Measurements from ENCODE around the gene CPAMD8.

The CPAMD8 gene

GRCh38 chr19:16874250-16874977 is 152.2 kb downstream of the CPAMD8 start:
- H3K4me3 ChIP-seq (ENCODE audit: low read length) = no peak overlapping the region
- no peak for TF ChIP-seq ZNF274 (IDR thresholded peaks at IDR 0.05; ENCODE audit: low read depth, low read length)

- no peak for TF ChIP-seq ZNF274 (IDR thresholded peaks at IDR 0.05; ENCODE audit: low read depth, low read length)
- no peak overlapping the region for H3K4me3 ChIP-seq (ENCODE audit: low read length)
These were observed 153.0 kb downstream of the CPAMD8 start for GRCh38 chr19:16873594-16873993.

- H3K4me3 ChIP-seq (ENCODE audit: low read length) = no peak overlapping the region
- TF ChIP-seq ZNF274 (IDR thresholded peaks at IDR 0.05; ENCODE audit: low read depth, low read length) = no peak
These were observed 153.9 kb downstream of the CPAMD8 start for GRCh38 chr19:16872728-16873127.

GRCh38 chr19:16871871-16872270 is 154.7 kb downstream of the CPAMD8 start:
- no peak overlapping the region for H3K4me3 ChIP-seq (ENCODE audit: low read length)
- no peak for TF ChIP-seq ZNF274 (IDR thresholded peaks at IDR 0.05; ENCODE audit: low read depth, low read length)

GRCh38 chr19:16869331-16869972 is 157.2 kb downstream of the CPAMD8 start:
- no peak overlapping the region for H3K4me3 ChIP-seq (ENCODE audit: low read length)

GRCh38 chr19:16868423-16869130 is 158.0 kb downstream of the CPAMD8 start:
- H3K4me3 ChIP-seq (ENCODE audit: low read length) = no peak overlapping the region
- TF ChIP-seq ZNF274 (IDR thresholded peaks at IDR 0.05; ENCODE audit: low read depth, low read length) = no peak

More at GRCh38 chr19:16869331-16869972, 157.2 kb downstream of the CPAMD8 start:
- no peak for TF ChIP-seq ZNF274 (IDR thresholded peaks at IDR 0.05; ENCODE audit: low read depth, low read length)

GRCh38 chr19:16867211-16867610 is 159.4 kb downstream of the CPAMD8 start:
- no peak overlapping the region for H3K4me3 ChIP-seq (ENCODE audit: low read length)
- no peak for TF ChIP-seq ZNF274 (IDR thresholded peaks at IDR 0.05; ENCODE audit: low read depth, low read length)

- no peak overlapping the region for H3K4me3 ChIP-seq (ENCODE audit: low read length)
- no peak for TF ChIP-seq ZNF274 (IDR thresholded peaks at IDR 0.05; ENCODE audit: low read depth, low read length)
These were observed 163.7 kb downstream of the CPAMD8 start for GRCh38 chr19:16862826-16863415.

GRCh38 chr19:16861834-16862233 is 164.8 kb downstream of the CPAMD8 start:
- no peak for TF ChIP-seq ZNF274 (IDR thresholded peaks at IDR 0.05; ENCODE audit: low read depth, low read length)
- no peak overlapping the region for H3K4me3 ChIP-seq (ENCODE audit: low read length)

- no peak for TF ChIP-seq ZNF274 (IDR thresholded peaks at IDR 0.05; ENCODE audit: low read depth, low read length)
- H3K4me3 ChIP-seq (ENCODE audit: low read length) = no peak overlapping the region
These were observed 165.6 kb downstream of the CPAMD8 start for GRCh38 chr19:16861011-16861410.

GRCh38 chr19:16860118-16860517 is 166.5 kb downstream of the CPAMD8 start:
- H3K4me3 ChIP-seq (ENCODE audit: low read length) = no peak overlapping the region

GRCh38 chr19:16859626-16860025 is 167.0 kb downstream of the CPAMD8 start:
- no peak for TF ChIP-seq ZNF274 (IDR thresholded peaks at IDR 0.05; ENCODE audit: low read depth, low read length)
- no peak overlapping the region for H3K4me3 ChIP-seq (ENCODE audit: low read length)

More at GRCh38 chr19:16860118-16860517, 166.5 kb downstream of the CPAMD8 start:
- TF ChIP-seq ZNF274 (IDR thresholded peaks at IDR 0.05; ENCODE audit: low read depth, low read length) = no peak

- no peak overlapping the region for H3K4me3 ChIP-seq (ENCODE audit: low read length)
- no peak for TF ChIP-seq ZNF274 (IDR thresholded peaks at IDR 0.05; ENCODE audit: low read depth, low read length)
These were observed 170.5 kb downstream of the CPAMD8 start for GRCh38 chr19:16856091-16856490.

- no peak for TF ChIP-seq ZNF274 (IDR thresholded peaks at IDR 0.05; ENCODE audit: low read depth, low read length)
- H3K4me3 ChIP-seq (ENCODE audit: low read length) = no peak overlapping the region
These were observed 173.5 kb downstream of the CPAMD8 start for GRCh38 chr19:16853066-16853465.
